HG03025 (cell line): Measurements from ENCODE around the gene MTX1.

Experiments
- ATAC-seq: cut with Tn5 transposase; IDR thresholded peaks from one replicate; pipeline ENCODE4 v1.9.1; 2021; ENCODE audit warnings: mild to moderate bottlenecking, moderate library complexity; ENCODE audit not compliant: unreplicated experiment, low FRiP score

Gene MTX1

GRCh38 chr1:155255243-155256007, 46.9 kb downstream of the MTX1 start, which contains the start of gene ENTREP3:
TSS of gene ENTREP3 (minus strand) at chr1:155255483. CDS start at chr1:155254877, 606 bp downstream.
- no peak for ATAC-seq

- ATAC-seq, result no peak
Measured at GRCh38 chr1:155256058-155256852, 47.8 kb downstream of the MTX1 start.

- no peak for ATAC-seq
Measured at GRCh38 chr1:155260276-155260675, 51.8 kb downstream of the MTX1 start.

- peak; percentile 3 for ATAC-seq
Measured at GRCh38 chr1:155261493-155261851, 53.0 kb downstream of the MTX1 start.

GRCh38 chr1:155261852-155262673, 53.6 kb downstream of the MTX1 start, which contains the start of gene SCAMP3:
TSS of gene SCAMP3 (minus strand) at chr1:155262360. CDS start at chr1:155262151, 209 bp downstream.
- peak; percentile 85 for ATAC-seq

- ATAC-seq, result no peak
Measured at GRCh38 chr1:155263067-155263466, 54.6 kb downstream of the MTX1 start.
